ENCODE results near the gene PRLHR.

GRCh38 chr10:118624747-118625146, 29.3 kb upstream of the PRLHR start:
- TF ChIP-seq SPEN (CRISPR knock-in tag; IDR thresholded peaks at IDR 0.05; ENCODE audit: low read depth) (no peak), ZNF414 (CRISPR knock-in tag; IDR thresholded peaks at IDR 0.05) (no peak), ZNF224 (CRISPR knock-in tag; IDR thresholded peaks at IDR 0.05) (no peak), POLR2A (IDR thresholded peaks at IDR 0.05; ENCODE audit: insufficient read depth in 1 of 2, low read depth in 2 of 2, low read length in 2 of 2) (no peak), XRCC5 (optimal IDR thresholded peaks at IDR 0.05; ENCODE audit: low read length) (no peak), MTF1 (CRISPR knock-in tag; IDR thresholded peaks at IDR 0.05) (no peak), MTA3 (CRISPR knock-in tag; IDR thresholded peaks at IDR 0.05) (no peak), SATB2 (CRISPR knock-in tag; IDR thresholded peaks at IDR 0.05) (no peak), TCF12 (IDR thresholded peaks at IDR 0.05) (no peak), TCF12 (CRISPR knock-in tag; IDR thresholded peaks at IDR 0.05) (no peak), POLR2G (IDR thresholded peaks at IDR 0.05; ENCODE audit: low read depth, low read length) (no peak), REXO4 (CRISPR knock-in tag; IDR thresholded peaks at IDR 0.05; ENCODE audit: borderline replicate concordance) (no peak), ZNF280B (CRISPR knock-in tag; IDR thresholded peaks at IDR 0.05; ENCODE audit: borderline replicate concordance) (no peak), ZBTB10 (CRISPR knock-in tag; IDR thresholded peaks at IDR 0.05; ENCODE audit: borderline replicate concordance) (no peak), SMC3 (IDR thresholded peaks at IDR 0.05; ENCODE audit: low read length) (no peak)

Measured in HepG2 (cell line).